B cell (primary cell): Measurements from ENCODE around the gene MEGF11.

Source experiments
- CTCF ChIP-seq: fragments of 200-600 bp; IDR thresholded peaks from one replicate; pipeline ENCODE4 v1.8.0; 2022; ENCODE audit warnings: antibody characterized with exemption, mild to moderate bottlenecking
- EZH2 ChIP-seq: IDR thresholded peaks from 2 replicates; pipeline ENCODE4 v1.6.1; 2012; ENCODE audit warnings: borderline replicate concordance, low read depth, mild to moderate bottlenecking, moderate library complexity, low read length; ENCODE audit not compliant: insufficient read depth, poor library complexity, severe bottlenecking

- no peak for TF ChIP-seq CTCF
- TF ChIP-seq EZH2, result no peak
Observed at GRCh38 chr15:66036859-66037258, 216.7 kb downstream of the MEGF11 start.
